ENCODE results near the gene ATP23.

The ATP23 gene

DNA sequence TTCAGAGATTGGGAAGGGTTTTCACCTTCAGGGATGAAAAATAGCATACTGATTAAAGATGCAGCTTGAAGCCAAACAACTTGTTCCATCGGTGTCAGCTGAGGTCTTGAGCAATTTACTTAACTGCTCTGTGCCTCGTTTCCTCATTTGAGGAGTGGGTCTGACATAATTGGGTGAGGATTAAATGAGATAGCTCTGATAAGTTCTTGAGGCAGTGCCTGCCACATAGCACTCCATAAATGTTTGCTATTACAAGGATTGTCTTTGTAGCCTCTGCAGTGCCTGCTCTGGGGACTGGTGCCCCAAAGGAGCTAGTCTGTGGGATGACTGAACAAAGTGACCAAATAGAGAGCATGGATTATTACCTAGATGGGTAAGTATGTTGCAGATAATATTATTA, 50.6 kb downstream of the ATP23 start:
- TF ChIP-seq REST (IDR thresholded peaks at IDR 0.05; ENCODE audit: insufficient read depth in 1 of 2, low read depth in 2 of 2, low read length in 2 of 2) (no peak), FOXP2 (optimal IDR thresholded peaks at IDR 0.05; ENCODE audit: borderline replicate concordance, extremely low read depth, extremely low read length, insufficient read depth) (no peak), POLR2AphosphoS5 (IDR thresholded peaks at IDR 0.05; ENCODE audit: low read depth, low read length) (no peak), SIN3A (IDR thresholded peaks at IDR 0.05; ENCODE audit: borderline replicate concordance, insufficient read depth, low read length) (no peak), TAF1 (IDR thresholded peaks at IDR 0.05; ENCODE audit: borderline replicate concordance, insufficient read depth, low read length) (no peak)

DNA sequence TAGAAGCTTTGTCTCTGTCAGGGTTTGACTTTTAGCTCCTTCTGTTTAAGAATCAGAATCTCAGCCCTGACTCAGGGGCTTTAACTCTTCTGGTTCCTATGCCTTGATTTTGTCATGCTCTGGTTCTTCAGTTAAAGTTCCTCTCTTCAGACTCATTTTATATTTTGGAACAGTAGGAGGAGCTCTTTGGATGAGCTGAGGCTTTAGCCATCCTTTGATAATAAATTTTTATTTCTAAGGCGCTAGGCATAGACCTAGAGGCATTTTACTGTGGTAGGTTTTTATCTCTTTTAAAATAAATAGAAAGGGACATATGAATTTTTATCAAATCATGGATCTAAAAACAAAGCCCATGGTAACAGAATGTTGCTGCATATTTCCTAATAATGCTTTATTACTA, 51.7 kb downstream of the ATP23 start:
- TF ChIP-seq SIN3A (IDR thresholded peaks at IDR 0.05; ENCODE audit: borderline replicate concordance, insufficient read depth, low read length) (no peak), REST (IDR thresholded peaks at IDR 0.05; ENCODE audit: insufficient read depth in 1 of 2, low read depth in 2 of 2, low read length in 2 of 2) (no peak), TAF1 (IDR thresholded peaks at IDR 0.05; ENCODE audit: borderline replicate concordance, insufficient read depth, low read length) (no peak), POLR2AphosphoS5 (IDR thresholded peaks at IDR 0.05; ENCODE audit: low read depth, low read length) (no peak), FOXP2 (optimal IDR thresholded peaks at IDR 0.05; ENCODE audit: borderline replicate concordance, extremely low read depth, extremely low read length, insufficient read depth) (no peak)

GRCh38 chr12:57993834-57994233, 52.5 kb downstream of the ATP23 start:
- TF ChIP-seq TAF1 (IDR thresholded peaks at IDR 0.05; ENCODE audit: borderline replicate concordance, insufficient read depth, low read length) (no peak), SIN3A (IDR thresholded peaks at IDR 0.05; ENCODE audit: borderline replicate concordance, insufficient read depth, low read length) (no peak), FOXP2 (optimal IDR thresholded peaks at IDR 0.05; ENCODE audit: borderline replicate concordance, extremely low read depth, extremely low read length, insufficient read depth) (no peak), REST (IDR thresholded peaks at IDR 0.05; ENCODE audit: insufficient read depth in 1 of 2, low read depth in 2 of 2, low read length in 2 of 2) (no peak), POLR2AphosphoS5 (IDR thresholded peaks at IDR 0.05; ENCODE audit: low read depth, low read length) (no peak)

DNA sequence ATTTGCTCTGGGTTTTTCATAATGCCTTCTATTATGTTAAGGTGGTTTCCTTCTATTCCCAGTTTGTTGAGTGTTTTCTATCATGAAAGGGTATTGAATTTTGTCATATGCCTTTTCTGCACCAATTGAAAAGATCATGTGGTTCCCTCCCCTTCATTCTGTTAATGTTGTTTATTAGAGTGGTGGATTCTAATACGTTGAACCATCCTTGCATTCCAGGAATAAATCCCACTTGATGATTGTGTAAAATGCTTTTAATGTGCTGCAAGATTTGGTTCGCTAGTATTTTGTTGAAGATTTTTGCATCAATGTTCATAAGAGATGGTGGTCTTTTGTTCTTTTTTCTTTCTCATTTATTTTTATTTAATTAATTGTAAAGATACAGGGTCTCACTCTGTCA, 55.2 kb downstream of the ATP23 start:
- no peak for TF ChIP-seq POLR2AphosphoS5 (IDR thresholded peaks at IDR 0.05; ENCODE audit: low read depth, low read length)
- no peak for TF ChIP-seq FOXP2 (optimal IDR thresholded peaks at IDR 0.05; ENCODE audit: borderline replicate concordance, extremely low read depth, extremely low read length, insufficient read depth)
- TF ChIP-seq REST (IDR thresholded peaks at IDR 0.05; ENCODE audit: insufficient read depth in 1 of 2, low read depth in 2 of 2, low read length in 2 of 2), result no peak
- TF ChIP-seq TAF1 (IDR thresholded peaks at IDR 0.05; ENCODE audit: borderline replicate concordance, insufficient read depth, low read length), result no peak
- no peak for TF ChIP-seq SIN3A (IDR thresholded peaks at IDR 0.05; ENCODE audit: borderline replicate concordance, insufficient read depth, low read length)

DNA sequence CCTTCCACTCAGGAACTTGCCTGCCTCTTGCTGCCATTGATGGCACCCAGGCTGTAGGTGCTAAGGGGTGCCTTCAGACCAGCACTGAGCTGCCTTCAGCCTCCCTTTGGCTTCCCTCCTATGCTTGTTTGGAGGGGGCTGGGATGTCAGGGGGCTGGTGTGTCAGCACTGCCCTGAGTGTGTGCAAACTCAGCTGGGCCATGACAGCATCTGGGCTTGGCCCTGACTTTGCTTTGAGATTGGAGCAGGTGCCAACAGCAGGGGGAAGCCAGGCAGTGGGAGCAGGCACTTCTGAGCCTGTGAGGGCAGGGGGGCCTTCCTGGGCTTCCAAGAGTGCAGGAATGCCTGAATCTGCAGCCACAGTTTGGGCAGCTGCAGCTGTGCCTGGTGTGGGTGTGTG, 56.9 kb downstream of the ATP23 start:
- TF ChIP-seq POLR2AphosphoS5 (IDR thresholded peaks at IDR 0.05; ENCODE audit: low read depth, low read length) (no peak), REST (IDR thresholded peaks at IDR 0.05; ENCODE audit: insufficient read depth in 1 of 2, low read depth in 2 of 2, low read length in 2 of 2) (no peak), TAF1 (IDR thresholded peaks at IDR 0.05; ENCODE audit: borderline replicate concordance, insufficient read depth, low read length) (no peak), SIN3A (IDR thresholded peaks at IDR 0.05; ENCODE audit: borderline replicate concordance, insufficient read depth, low read length) (no peak), FOXP2 (optimal IDR thresholded peaks at IDR 0.05; ENCODE audit: borderline replicate concordance, extremely low read depth, extremely low read length, insufficient read depth) (no peak)
